Measurements from ENCODE around the gene NFKBIE.
A peak's percentile ranks its signal among the peaks of the same experiment; 100 is the strongest.

Gene NFKBIE

GRCh38 chr6:44269178-44269920 is 4.0 kb upstream of the NFKBIE start:
- Histone ChIP-seq H3K79me1 (replicated peaks; ENCODE audit: low read length, poor library complexity, severe bottlenecking) (no peaks in the 10 kb centered on the region), H2BK120ac (ENCODE audit: low read depth, low read length) (no peak overlapping the region), H2BK15ac (ENCODE audit: low read depth, poor library complexity, severe bottlenecking) (no peak overlapping the region), H2AFZ (ENCODE audit: low read depth, low read length) (no peak overlapping the region), H3K14ac (ENCODE audit: low read length in 2 of 2) (no peak overlapping the region), H4K91ac (ENCODE audit: low read length) (no peak overlapping the region), H3K4ac (ENCODE audit: low read depth in 1 of 2, low read length in 2 of 2) (no peak overlapping the region), H3K4me2 (ENCODE audit: low read length, poor library complexity, severe bottlenecking) (no peak overlapping the region), H2BK5ac (ENCODE audit: low read depth, low read length, poor library complexity, severe bottlenecking) (no peak overlapping the region), H3K18ac (ENCODE audit: low read depth in 1 of 2, low read length in 2 of 2) (no peak overlapping the region), H3K23ac (ENCODE audit: low read length in 2 of 2) (no peak overlapping the region), H3K9me3 (ENCODE audit: control insufficient read depth, low read length) (no peaks in the 10 kb centered on the region), H2AK5ac (ENCODE audit: low read length, severe bottlenecking) (no peak overlapping the region), H3K27ac (ENCODE audit: low read length, poor library complexity, severe bottlenecking) (no peak overlapping the region), H3K36me3 (ENCODE audit: control insufficient read depth in 1 of 2, insufficient read depth in 2 of 2, low read depth in 1 of 2, low read length in 2 of 2) (no peaks in the 10 kb centered on the region), H2BK12ac (ENCODE audit: low read length in 2 of 2) (no peak overlapping the region), H3K27me3 (ENCODE audit: control insufficient read depth in 1 of 2, insufficient read depth in 1 of 2, low read length in 2 of 2) (peaks cover 56 to 63% of the 10 kb centered on the region in 2 experiments), H3K4me1 (ENCODE audit: control insufficient read depth, insufficient read depth, low read depth, low read length) (peaks cover 5% of the 10 kb centered on the region), H4K8ac (ENCODE audit: low read length) (no peak overlapping the region), H3K9ac (ENCODE audit: low read length) (no peak overlapping the region), H3K4me3 (ENCODE audit: insufficient read depth in 1 of 2, low read depth in 1 of 2, low read length in 2 of 2) (no peak overlapping the region)
- DNase-seq = no peak
- WGBS = no CpG with 5 or more reads among the region's 1 CpG

GRCh38 chr6:44268095-44268628 is 2.8 kb upstream of the NFKBIE start:
- Histone ChIP-seq H4K91ac (ENCODE audit: low read length) (no peak overlapping the region), H2AFZ (ENCODE audit: low read depth, low read length) (no peak overlapping the region), H3K4ac (ENCODE audit: low read depth in 1 of 2, low read length in 2 of 2) (no peak overlapping the region), H2AK5ac (ENCODE audit: low read length, severe bottlenecking) (no peak overlapping the region), H3K79me1 (replicated peaks; ENCODE audit: low read length, poor library complexity, severe bottlenecking) (peaks cover 4% of the 10 kb centered on the region), H3K23ac (ENCODE audit: low read length in 2 of 2) (no peak overlapping the region), H3K4me1 (ENCODE audit: control insufficient read depth, insufficient read depth, low read depth, low read length) (peaks cover 17% of the 10 kb centered on the region), H3K9me3 (ENCODE audit: control insufficient read depth, low read length) (no peaks in the 10 kb centered on the region), H3K14ac (ENCODE audit: low read length in 2 of 2) (no peak overlapping the region), H3K27ac (ENCODE audit: low read length, poor library complexity, severe bottlenecking) (no peak overlapping the region), H4K8ac (ENCODE audit: low read length) (no peak overlapping the region), H2BK120ac (ENCODE audit: low read depth, low read length) (no peak overlapping the region), H3K27me3 (ENCODE audit: control insufficient read depth in 1 of 2, insufficient read depth in 1 of 2, low read length in 2 of 2) (peaks cover 44 to 53% of the 10 kb centered on the region in 2 experiments), H3K4me3 (ENCODE audit: insufficient read depth in 1 of 2, low read depth in 1 of 2, low read length in 2 of 2) (no peak overlapping the region), H3K9ac (ENCODE audit: low read length) (no peak overlapping the region), H2BK5ac (ENCODE audit: low read depth, low read length, poor library complexity, severe bottlenecking) (no peak overlapping the region), H3K36me3 (ENCODE audit: control insufficient read depth in 1 of 2, insufficient read depth in 2 of 2, low read depth in 1 of 2, low read length in 2 of 2) (no peaks in the 10 kb centered on the region), H2BK12ac (ENCODE audit: low read length in 2 of 2) (no peak overlapping the region), H2BK15ac (ENCODE audit: low read depth, poor library complexity, severe bottlenecking) (no peak overlapping the region), H3K4me2 (ENCODE audit: low read length, poor library complexity, severe bottlenecking) (no peak overlapping the region), H3K18ac (ENCODE audit: low read depth in 1 of 2, low read length in 2 of 2) (no peak overlapping the region)
- DNase-seq = peak; percentile 47
- WGBS = 0% methylated on average over 3 of the region's 5 CpGs

- Histone ChIP-seq H3K14ac (ENCODE audit: low read length in 2 of 2) (no peak overlapping the region), H3K9ac (ENCODE audit: low read length) (no peak overlapping the region), H3K23ac (ENCODE audit: low read length in 2 of 2) (no peak overlapping the region), H3K18ac (ENCODE audit: low read depth in 1 of 2, low read length in 2 of 2) (no peak overlapping the region), H2AFZ (ENCODE audit: low read depth, low read length) (no peak overlapping the region), H3K9me3 (ENCODE audit: control insufficient read depth, low read length) (no peaks in the 10 kb centered on the region), H3K27ac (ENCODE audit: low read length, poor library complexity, severe bottlenecking) (no peak overlapping the region), H3K4me1 (ENCODE audit: control insufficient read depth, insufficient read depth, low read depth, low read length) (peaks cover 26% of the 10 kb centered on the region), H3K4ac (ENCODE audit: low read depth in 1 of 2, low read length in 2 of 2) (no peak overlapping the region), H2AK5ac (ENCODE audit: low read length, severe bottlenecking) (no peak overlapping the region), H4K91ac (ENCODE audit: low read length) (no peak overlapping the region), H2BK120ac (ENCODE audit: low read depth, low read length) (no peak overlapping the region), H2BK15ac (ENCODE audit: low read depth, poor library complexity, severe bottlenecking) (no peak overlapping the region), H2BK12ac (ENCODE audit: low read length in 2 of 2) (no peak overlapping the region), H4K8ac (ENCODE audit: low read length) (no peak overlapping the region), H2BK5ac (ENCODE audit: low read depth, low read length, poor library complexity, severe bottlenecking) (no peak overlapping the region), H3K4me2 (ENCODE audit: low read length, poor library complexity, severe bottlenecking) (no peak overlapping the region), H3K4me3 (ENCODE audit: insufficient read depth in 1 of 2, low read depth in 1 of 2, low read length in 2 of 2) (no peak overlapping the region), H3K27me3 (ENCODE audit: control insufficient read depth in 1 of 2, insufficient read depth in 1 of 2, low read length in 2 of 2) (peaks cover 35 to 44% of the 10 kb centered on the region in 2 experiments), H3K36me3 (ENCODE audit: control insufficient read depth in 1 of 2, insufficient read depth in 2 of 2, low read depth in 1 of 2, low read length in 2 of 2) (peaks cover 0 to 4% of the 10 kb centered on the region in 2 experiments), H3K79me1 (replicated peaks; ENCODE audit: low read length, poor library complexity, severe bottlenecking) (peaks cover 4% of the 10 kb centered on the region)
- 73% methylated on average over 10 of the region's 10 CpGs for WGBS
- no peak for DNase-seq
These were observed 1.9 kb upstream of the NFKBIE start for GRCh38 chr6:44267252-44267651.

- no peak overlapping the region for H3K4me2 ChIP-seq (ENCODE audit: low read length, poor library complexity, severe bottlenecking)
- no peak overlapping the region for H3K14ac ChIP-seq (ENCODE audit: low read length in 2 of 2)
- H3K9me3 ChIP-seq (ENCODE audit: control insufficient read depth, low read length) = no peaks in the 10 kb centered on the region
- H3K18ac ChIP-seq (ENCODE audit: low read depth in 1 of 2, low read length in 2 of 2) = no peak overlapping the region
- H3K36me3 ChIP-seq (ENCODE audit: control insufficient read depth in 1 of 2, insufficient read depth in 2 of 2, low read depth in 1 of 2, low read length in 2 of 2) = peaks cover 3 to 13% of the 10 kb centered on the region in 2 experiments
- no peak overlapping the region for H3K4ac ChIP-seq (ENCODE audit: low read depth in 1 of 2, low read length in 2 of 2)
- no peak for DNase-seq
- no peak overlapping the region for H2BK5ac ChIP-seq (ENCODE audit: low read depth, low read length, poor library complexity, severe bottlenecking)
- H4K8ac ChIP-seq (ENCODE audit: low read length) = no peak overlapping the region
- no peak overlapping the region for H3K23ac ChIP-seq (ENCODE audit: low read length in 2 of 2)
- no peak overlapping the region for H2AFZ ChIP-seq (ENCODE audit: low read depth, low read length)
- no peak overlapping the region for H3K4me3 ChIP-seq (ENCODE audit: insufficient read depth in 1 of 2, low read depth in 1 of 2, low read length in 2 of 2)
- no peak overlapping the region for H2AK5ac ChIP-seq (ENCODE audit: low read length, severe bottlenecking)
- no peak overlapping the region for H3K9ac ChIP-seq (ENCODE audit: low read length)
- no peak overlapping the region for H2BK15ac ChIP-seq (ENCODE audit: low read depth, poor library complexity, severe bottlenecking)
- 94% methylated on average over 3 of the region's 3 CpGs for WGBS
- no peak overlapping the region for H2BK12ac ChIP-seq (ENCODE audit: low read length in 2 of 2)
- H4K91ac ChIP-seq (ENCODE audit: low read length) = no peak overlapping the region
- H3K27ac ChIP-seq (ENCODE audit: low read length, poor library complexity, severe bottlenecking) = no peak overlapping the region
- H3K79me1 ChIP-seq (replicated peaks; ENCODE audit: low read length, poor library complexity, severe bottlenecking) = peaks cover 13% of the 10 kb centered on the region
- H2BK120ac ChIP-seq (ENCODE audit: low read depth, low read length) = no peak overlapping the region
- peaks cover 26 to 35% of the 10 kb centered on the region in 2 experiments for H3K27me3 ChIP-seq (ENCODE audit: control insufficient read depth in 1 of 2, insufficient read depth in 1 of 2, low read length in 2 of 2)
- peaks cover 33% of the 10 kb centered on the region for H3K4me1 ChIP-seq (ENCODE audit: control insufficient read depth, insufficient read depth, low read depth, low read length)
These were observed 996 bp upstream of the NFKBIE start for GRCh38 chr6:44266347-44266746.

All from mesenchymal stem cell (in vitro differentiated cells and primary cell).